ENCODE measurements around the gene NEURL2.

DNA sequence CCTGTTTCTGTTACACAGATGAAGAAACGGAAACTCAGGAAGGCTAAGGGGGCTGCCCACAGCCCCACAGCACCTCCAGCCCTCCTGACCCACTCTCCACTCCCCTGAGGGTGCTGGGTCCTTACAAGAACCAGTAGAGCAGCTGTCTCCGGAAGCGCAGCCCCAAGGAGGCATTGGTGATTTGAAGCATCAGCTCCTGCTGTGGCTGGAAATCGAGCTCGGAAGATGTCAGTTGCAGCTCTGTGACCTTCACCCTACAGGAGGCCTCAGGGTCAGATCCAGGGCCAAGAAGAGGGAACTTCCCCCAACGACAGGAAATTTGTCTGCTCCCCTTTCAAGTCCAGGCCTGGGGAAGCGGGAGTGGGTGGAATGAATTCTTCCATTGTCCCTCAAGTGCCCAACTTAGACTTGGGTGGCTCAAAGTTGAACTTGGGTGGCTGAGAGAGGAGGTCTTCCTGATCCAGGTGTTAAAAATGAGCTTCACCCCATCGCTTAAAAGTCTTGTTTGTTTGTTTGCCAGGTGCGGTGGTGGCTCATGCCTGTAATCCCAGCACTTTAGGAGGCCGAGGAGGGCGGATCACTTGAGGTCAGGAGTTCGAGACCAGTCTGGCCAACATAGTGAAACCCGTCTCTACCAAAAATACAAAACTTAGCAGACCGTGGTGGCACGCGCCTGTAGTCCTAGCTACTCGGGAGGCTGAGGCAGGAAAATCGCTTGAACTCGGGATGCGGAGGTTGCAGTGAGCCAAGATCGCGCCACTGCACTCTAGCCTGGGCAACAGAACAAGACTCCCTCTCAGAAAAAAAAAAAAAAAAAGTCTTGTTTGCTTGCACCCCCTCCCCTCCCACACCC lies 19.0 kb upstream of the NEURL2 start:
- no peak for TF ChIP-seq CTCF (IDR thresholded peaks at IDR 0.05)
- no peak for TF ChIP-seq EP300 (IDR thresholded peaks at IDR 0.05)
- TF ChIP-seq POLR2AphosphoS5 (IDR thresholded peaks at IDR 0.05): no peak
